RWPE2 (cell line): ENCODE data around the gene MARK4.
"Not testable (repeated sequence)": the region's sequence is repeated elsewhere in the genome, so short reads cannot be mapped to it uniquely, and the experiment has no call there.

Experiments used
- ATAC-seq: fragments of 200-7000 bp; cut with Tn5 transposase; 3 replicates; pipeline ENCODE4 v1.9.1; 2021; ENCODE audit warnings: low read depth
- DNase-seq: peaks from one replicate; pipeline ENCODE4 v3.0.0-alpha.2; 2020; ENCODE audit warnings: low spot score
- H3K27ac ChIP-seq: fragments of 450-650 bp; 2 replicates; pipeline ENCODE4 v1.5.1; 2017; ENCODE audit warnings: mild to moderate bottlenecking; ENCODE audit not compliant: poor library complexity, severe bottlenecking
- H3K27me3 ChIP-seq: fragments of 250-450 bp; sonication (Bioruptor Pico); 2 replicates; pipeline ENCODE4 v1.5.1; 2021; ENCODE audit warnings: mild to moderate bottlenecking, moderate library complexity; ENCODE audit not compliant: insufficient read depth, poor library complexity, severe bottlenecking
- H3K36me3 ChIP-seq: fragments of 250-450 bp; sonication (Bioruptor Pico); 2 replicates; pipeline ENCODE4 v1.5.1; 2020; ENCODE audit warnings: low read depth, mild to moderate bottlenecking, moderate library complexity
- H3K4me1 ChIP-seq: fragments of 250-450 bp; sonication (Bioruptor Pico); 2 replicates; pipeline ENCODE4 v1.5.1; 2021; ENCODE audit warnings: mild to moderate bottlenecking, moderate library complexity; ENCODE audit not compliant: insufficient read depth, poor library complexity, severe bottlenecking
- H3K4me3 ChIP-seq: fragments of 250-450 bp; sonication (Bioruptor Pico); 2 replicates; pipeline ENCODE4 v1.5.1; 2021; ENCODE audit warnings: mild to moderate bottlenecking, moderate library complexity; ENCODE audit not compliant: severe bottlenecking
- H3K9me3 ChIP-seq: fragments of 250-450 bp; sonication (Bioruptor Pico); 2 replicates; pipeline ENCODE4 v1.5.1; 2021; ENCODE audit warnings: mild to moderate bottlenecking, moderate library complexity; ENCODE audit not compliant: severe bottlenecking
- CTCF ChIP-seq: fragments of 450-650 bp; IDR thresholded peaks from one replicate; pipeline ENCODE4 v1.5.1; 2017; ENCODE audit warnings: mild to moderate bottlenecking, moderate library complexity; ENCODE audit not compliant: poor library complexity, severe bottlenecking

Gene MARK4

GRCh38 chr19:45224645-45225044 lies 26.4 kb upstream of the MARK4 start:
- no peaks in the 10 kb centered on the region for H3K4me1 ChIP-seq
- DNase-seq (no peak), ATAC-seq (no peak)
- no peak for TF ChIP-seq CTCF
- H3K36me3 ChIP-seq: no peaks in the 10 kb centered on the region
- no peak overlapping the region for H3K27ac ChIP-seq
- no peaks in the 10 kb centered on the region for H3K27me3 ChIP-seq
- no peaks in the 10 kb centered on the region for H3K9me3 ChIP-seq
- H3K4me3 ChIP-seq: no peak overlapping the region

- H3K36me3 ChIP-seq, H3K27ac ChIP-seq, H3K9me3 ChIP-seq, DNase-seq, H3K4me3 ChIP-seq, ATAC-seq, H3K27me3 ChIP-seq: not testable (repeated sequence)
- peaks cover 13% of the 10 kb centered on the region for H3K4me1 ChIP-seq
Measured at GRCh38 chr19:45229056-45229455, 22.0 kb upstream of the MARK4 start.

- H3K4me1 ChIP-seq: peaks cover 13% of the 10 kb centered on the region
- no peaks in the 10 kb centered on the region for H3K27me3 ChIP-seq
- peak overlapping the region; percentile 76 for H3K27ac ChIP-seq
- ATAC-seq: peak; percentile 94
- no peak overlapping the region for H3K4me3 ChIP-seq
- no peaks in the 10 kb centered on the region for H3K9me3 ChIP-seq
- DNase-seq: no peak
- H3K36me3 ChIP-seq: no peaks in the 10 kb centered on the region
- no peak for TF ChIP-seq CTCF
Measured at GRCh38 chr19:45231891-45232290, 19.2 kb upstream of the MARK4 start.

GRCh38 chr19:45234089-45234869 lies 16.8 kb upstream of the MARK4 start:
- no peaks in the 10 kb centered on the region for H3K9me3 ChIP-seq
- no peak overlapping the region for H3K4me3 ChIP-seq
- H3K4me1 ChIP-seq: peaks cover 13% of the 10 kb centered on the region
- H3K27ac ChIP-seq: no peak overlapping the region
- no peak for TF ChIP-seq CTCF
- ATAC-seq (no peak), DNase-seq (no peak)
- no peaks in the 10 kb centered on the region for H3K27me3 ChIP-seq
- H3K36me3 ChIP-seq: no peaks in the 10 kb centered on the region

GRCh38 chr19:45235485-45235884 lies 15.6 kb upstream of the MARK4 start:
- peaks cover 13% of the 10 kb centered on the region for H3K4me1 ChIP-seq
- H3K9me3 ChIP-seq: no peaks in the 10 kb centered on the region
- ATAC-seq (no peak), DNase-seq (no peak)
- no peak overlapping the region for H3K4me3 ChIP-seq
- TF ChIP-seq CTCF: no peak
- H3K27me3 ChIP-seq: no peaks in the 10 kb centered on the region
- no peak overlapping the region for H3K27ac ChIP-seq
- H3K36me3 ChIP-seq: no peaks in the 10 kb centered on the region
